Endothelial cell of umbilical vein (primary cell): Measurements from ENCODE around the gene CEP120. TPM values are rescaled to one million over a fixed set of nuclear protein-coding genes. Genes with fewer than 3 reads are reported as not detected.

ENCODE experiments used
- BruUV-seq: library from RNA; stranded (reverse); fragments of 400-500 nt; replicated peaks from 2 replicates; lab custom pipeline; 2021; lab: Mats Ljungman, UMichigan
- CTCF ChIA-PET: fragments of 300-600, 350-600 bp; sonication (Branson Sonifier 250); formaldehyde crosslinking; loops from one replicate; lab custom pipeline; 2021; ENCODE audit warnings: antibody characterized with exemption, inconsistent platforms; lab: Charles Lee
- POLR2A ChIA-PET: fragments of 300-600, 350-600 bp; sonication (Branson Sonifier 250); formaldehyde crosslinking; loops from one replicate; lab custom pipeline; 2021; ENCODE audit warnings: antibody characterized with exemption, inconsistent platforms; lab: Charles Lee
- DNase-seq: peaks from one replicate; pipeline ENCODE4 v3.0.0-alpha.2; 2011; ENCODE audit warnings: low read depth, low spot score
- FAIRE-seq: peaks from 2 replicates; lab custom pipeline; 2011; peaks lifted over from hg19 to GRCh38; lab: Jason Lieb, UNC
- H2AFZ ChIP-seq: 2 replicates; pipeline ENCODE4 v1.6.0; 2012; ENCODE audit warnings: low read depth, low read length, control low read depth, inconsistent platforms
- H3K27ac ChIP-seq: 2 replicates; pipeline ENCODE4 v1.5.1; 2011; ENCODE audit warnings: low read depth, mild to moderate bottlenecking, control low read depth, low read length, moderate library complexity; ENCODE audit not compliant: insufficient read depth
- H3K27me3 ChIP-seq, 2 experiments: 2 replicates each; pipeline versions ENCODE4 v1.6.0 to v1.6.1; 2011; ENCODE audit warnings: low read length in 2 of 2, mixed read lengths in 1 of 2; ENCODE audit not compliant: control insufficient read depth in 2 of 2, insufficient read depth in 2 of 2
- H3K36me3 ChIP-seq, 2 experiments: 2 replicates in 1 of 2; 3 replicates in 1 of 2; pipeline ENCODE4 v1.5.1; 2011; ENCODE audit warnings: low read length in 2 of 2, mild to moderate bottlenecking in 1 of 2, moderate library complexity in 1 of 2; ENCODE audit not compliant: control insufficient read depth in 2 of 2, insufficient read depth in 2 of 2; ENCODE audit errors: extremely low read depth in 1 of 2
- H3K4me1 ChIP-seq: 3 replicates; pipeline ENCODE4 v1.5.1; 2011; ENCODE audit warnings: mild to moderate bottlenecking, low read length; ENCODE audit not compliant: control insufficient read depth, insufficient read depth; ENCODE audit errors: extremely low read depth
- H3K4me2 ChIP-seq: 2 replicates; pipeline ENCODE4 v1.6.1; 2011; ENCODE audit warnings: low read length, control low read depth, mixed read lengths; ENCODE audit not compliant: insufficient read depth
- H3K4me3 ChIP-seq, 3 experiments: fragments of 200-600 bp in 1 of 3; sonication (generic), shearing (Covaris generic) in 1 of 3; replicated peaks in 1 of 3; 2 replicates each; pipeline ENCODE4 v1.5.1; 2011 to 2016; ENCODE audit warnings: control low read depth in 3 of 3, low read length in 3 of 3, mild to moderate bottlenecking in 2 of 3, inconsistent platforms in 1 of 3, low read depth in 1 of 3, moderate library complexity in 1 of 3; ENCODE audit not compliant: insufficient read depth in 1 of 3
- H3K79me2 ChIP-seq: 2 replicates; pipeline ENCODE4 v1.6.0; 2012; ENCODE audit warnings: low read length, inconsistent platforms; ENCODE audit not compliant: control insufficient read depth, insufficient read depth
- H3K9ac ChIP-seq: replicated peaks from 2 replicates; pipeline ENCODE3; 2011; ENCODE audit warnings: low read length, control low read depth; ENCODE audit not compliant: insufficient read depth; ENCODE audit errors: extremely low read depth
- H3K9me1 ChIP-seq: replicated peaks from 3 replicates; pipeline ENCODE4 v1.6.0; 2011; ENCODE audit warnings: mild to moderate bottlenecking, low read length; ENCODE audit not compliant: control insufficient read depth, insufficient read depth; ENCODE audit errors: extremely low read depth
- H3K9me3 ChIP-seq: replicated peaks from 2 replicates; pipeline ENCODE4 v1.5.1; 2012; ENCODE audit warnings: low read length, inconsistent platforms; ENCODE audit not compliant: control insufficient read depth, insufficient read depth
- H4K20me1 ChIP-seq: replicated peaks from 2 replicates; pipeline ENCODE3; 2011; ENCODE audit warnings: mild to moderate bottlenecking, low read length; ENCODE audit not compliant: control insufficient read depth, insufficient read depth; ENCODE audit errors: extremely low read depth
- EZH2 ChIP-seq: IDR thresholded peaks from 2 replicates; pipeline ENCODE4 v1.6.1; 2012; ENCODE audit warnings: borderline replicate concordance, low read depth, mild to moderate bottlenecking, moderate library complexity, low read length, inconsistent platforms; ENCODE audit not compliant: severe bottlenecking
- FOS ChIP-seq: IDR thresholded peaks from 2 replicates; pipeline ENCODE4 v1.6.1; 2011; ENCODE audit warnings: mild to moderate bottlenecking, low read length, moderate library complexity, borderline replicate concordance; ENCODE audit not compliant: insufficient read depth
- GATA2 ChIP-seq: IDR thresholded peaks from 2 replicates; pipeline ENCODE4 v1.7.0; 2011; ENCODE audit warnings: low read depth, mild to moderate bottlenecking, moderate library complexity, mixed read lengths, low read length; ENCODE audit not compliant: insufficient read length, insufficient read depth
- JUN ChIP-seq: IDR thresholded peaks from 2 replicates; pipeline ENCODE4 v1.6.1; 2011; ENCODE audit warnings: borderline replicate concordance, low read depth; ENCODE audit not compliant: insufficient read length, insufficient read depth
- MYC ChIP-seq: IDR thresholded peaks from one replicate; pipeline ENCODE4 v1.6.1; 2011; ENCODE audit warnings: mild to moderate bottlenecking, low read depth, low read length
- POLR2A ChIP-seq: IDR thresholded peaks from 2 replicates; pipeline ENCODE4 v1.6.1; 2012; ENCODE audit warnings: low read depth, mild to moderate bottlenecking, control low read depth, low read length
- POLR2AphosphoS5 ChIP-seq: IDR thresholded peaks from 2 replicates; pipeline ENCODE4 v1.6.1; 2012; ENCODE audit warnings: low read depth, mild to moderate bottlenecking, control low read depth, low read length, moderate library complexity; ENCODE audit not compliant: insufficient read depth
- dilution Hi-C: fragments of 300-500 bp; cut with MboI; formaldehyde crosslinking; loops from one replicate; pipeline ENCODE4 v1.15.0; 2019; ENCODE audit warnings: low sequenced_read_pairs; ENCODE audit not compliant: extremely low pct_ligation_motif_present
- intact Hi-C: fragments of 100-400 bp; cut with micrococcal nuclease; formaldehyde crosslinking; loops from one replicate; pipeline ENCODE4 v1.10.0; 2022
- polyA plus RNA-seq, 4 experiments: library from polyadenylated mRNA; depleted of rRNA in 3 of 4; stranded (reverse) in 3 of 4; unstranded in 1 of 4; fragments of >200 nt; gene quantifications; 2 replicates each; pipeline versions ENCODE4 v1.2.1 to v1.2.3, GENCODE V29; 2011 to 2012; ENCODE audit warnings: missing spikeins in 1 of 4
- total RNA-seq: library from RNA; stranded (reverse); gene quantifications from 2 replicates; pipeline ENCODE4 v1.2.3, GENCODE V29; 2021
- TF ChIP-seq, protein P1 (sequence below), 2 donors: IDR thresholded peaks; 1 replicate in 1 of 2; 2 replicates in 1 of 2; pipeline ENCODE4 v1.5.1; 2011; ENCODE audit warnings: low read length in 2 of 2, mild to moderate bottlenecking in 2 of 2, moderate library complexity in 2 of 2, control low read depth in 1 of 2, inconsistent platforms in 1 of 2, low read depth in 1 of 2; ENCODE audit not compliant: insufficient read depth in 1 of 2; ENCODE audit errors: extremely low read depth in 1 of 2
- TF ChIP-seq, protein P2 (sequence below): IDR thresholded peaks from 2 replicates; pipeline ENCODE4 v1.6.1; 2011; ENCODE audit not compliant: insufficient read depth, insufficient read length

Gene CEP120
- total and polyA plus RNA-seq, 2 donors (not counting 3 experiments of a cell fraction or from before 2014, with no cell fraction given): 6.6 to 18.8 TPM

DNA sequence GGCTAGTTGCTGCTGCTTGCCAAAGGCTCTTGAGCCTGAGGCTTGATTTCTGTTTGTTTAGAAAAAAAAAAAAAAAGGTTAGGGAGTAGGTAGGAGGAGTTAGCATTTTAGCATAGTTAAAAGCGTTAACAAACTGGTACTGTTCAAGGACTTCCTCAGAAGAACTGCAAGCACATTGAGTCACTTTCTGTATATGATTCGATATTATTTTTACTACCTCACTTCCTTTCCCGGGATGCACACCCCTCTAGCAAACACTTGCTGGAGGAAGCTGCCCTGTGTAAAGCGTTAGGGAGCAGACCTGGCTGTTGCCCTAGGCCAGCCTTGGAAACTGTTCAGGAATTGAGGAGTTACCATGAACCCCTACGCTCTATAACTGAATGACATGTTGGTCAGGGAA lies 15.7 kb upstream of the CEP120 start:
- POLR2A ChIA-PET: interaction anchor here (0.8 kb wide), 1 partner anchor 16 kb away, joined by 3 read pairs; the partner anchor contains the start of gene CEP120
- DNase-seq: peak; percentile 72
- dilution Hi-C loops (no loop called here), intact Hi-C loops (loop anchor here (1.0 kb wide), 1 partner anchor 16 kb away; the partner anchor contains the start of gene CEP120)
- Histone ChIP-seq H2AFZ (peak overlapping the region; percentile 48), H4K20me1 (no peaks in the 10 kb centered on the region), H3K36me3 (no peaks in the 10 kb centered on the region), H3K4me2 (no peak overlapping the region), H3K4me3 (no peak overlapping the region), H3K27ac (no peak overlapping the region), H3K4me1 (peaks cover 8% of the 10 kb centered on the region), H3K27me3 (no peaks in the 10 kb centered on the region), H3K9ac (no peak overlapping the region), H3K9me1 (no peaks in the 10 kb centered on the region), H3K79me2 (no peaks in the 10 kb centered on the region), H3K9me3 (no peaks in the 10 kb centered on the region)
- BruUV-seq: no TSS peak
- no peak for TF ChIP-seq POLR2A
- TF ChIP-seq, protein P1, sequence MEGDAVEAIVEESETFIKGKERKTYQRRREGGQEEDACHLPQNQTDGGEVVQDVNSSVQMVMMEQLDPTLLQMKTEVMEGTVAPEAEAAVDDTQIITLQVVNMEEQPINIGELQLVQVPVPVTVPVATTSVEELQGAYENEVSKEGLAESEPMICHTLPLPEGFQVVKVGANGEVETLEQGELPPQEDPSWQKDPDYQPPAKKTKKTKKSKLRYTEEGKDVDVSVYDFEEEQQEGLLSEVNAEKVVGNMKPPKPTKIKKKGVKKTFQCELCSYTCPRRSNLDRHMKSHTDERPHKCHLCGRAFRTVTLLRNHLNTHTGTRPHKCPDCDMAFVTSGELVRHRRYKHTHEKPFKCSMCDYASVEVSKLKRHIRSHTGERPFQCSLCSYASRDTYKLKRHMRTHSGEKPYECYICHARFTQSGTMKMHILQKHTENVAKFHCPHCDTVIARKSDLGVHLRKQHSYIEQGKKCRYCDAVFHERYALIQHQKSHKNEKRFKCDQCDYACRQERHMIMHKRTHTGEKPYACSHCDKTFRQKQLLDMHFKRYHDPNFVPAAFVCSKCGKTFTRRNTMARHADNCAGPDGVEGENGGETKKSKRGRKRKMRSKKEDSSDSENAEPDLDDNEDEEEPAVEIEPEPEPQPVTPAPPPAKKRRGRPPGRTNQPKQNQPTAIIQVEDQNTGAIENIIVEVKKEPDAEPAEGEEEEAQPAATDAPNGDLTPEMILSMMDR (IDR thresholded peaks at IDR 0.05; ENCODE audit: extremely low read depth in 1 of 2, insufficient read depth in 1 of 2, low read depth in 1 of 2, low read length in 2 of 2): no peak
- TF ChIP-seq JUN: peak; percentile 32
- peak; percentile 18 for TF ChIP-seq GATA2
- TF ChIP-seq EZH2: no peak
- peak; percentile 66 for TF ChIP-seq FOS
- TF ChIP-seq MYC: no peak
- TF ChIP-seq, protein P2, sequence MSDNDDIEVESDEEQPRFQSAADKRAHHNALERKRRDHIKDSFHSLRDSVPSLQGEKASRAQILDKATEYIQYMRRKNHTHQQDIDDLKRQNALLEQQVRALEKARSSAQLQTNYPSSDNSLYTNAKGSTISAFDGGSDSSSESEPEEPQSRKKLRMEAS: no peak
- peak; percentile 41 for TF ChIP-seq POLR2AphosphoS5
- peak; percentile 96 for FAIRE-seq
- CTCF ChIA-PET: interaction anchor here (1.6 kb wide), 1 partner anchor 15 kb away, joined by 4 read pairs; no protein-coding TSS in a partner anchor
